ENCODE results near the gene TXK.

Gene TXK

DNA sequence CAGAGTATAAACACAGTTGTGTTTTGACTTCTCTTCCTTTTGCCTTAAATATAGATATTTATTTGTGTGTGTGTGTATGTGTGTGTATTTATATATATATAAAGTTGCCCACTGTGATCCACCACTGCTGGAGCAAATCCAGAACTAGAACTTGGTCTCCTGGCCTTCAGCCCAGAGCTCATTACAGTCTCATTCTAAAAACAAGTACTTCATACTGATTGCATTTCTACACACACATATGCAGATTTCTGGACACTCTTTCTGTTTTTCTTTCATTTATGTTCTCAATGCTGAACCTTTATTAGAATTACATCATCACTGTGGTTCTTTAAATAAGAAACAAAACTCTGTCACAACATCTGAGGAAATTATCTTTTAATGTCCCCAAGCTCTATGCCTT lies 381 bp downstream of the TXK start:
- no peak for DNase-seq

DNA sequence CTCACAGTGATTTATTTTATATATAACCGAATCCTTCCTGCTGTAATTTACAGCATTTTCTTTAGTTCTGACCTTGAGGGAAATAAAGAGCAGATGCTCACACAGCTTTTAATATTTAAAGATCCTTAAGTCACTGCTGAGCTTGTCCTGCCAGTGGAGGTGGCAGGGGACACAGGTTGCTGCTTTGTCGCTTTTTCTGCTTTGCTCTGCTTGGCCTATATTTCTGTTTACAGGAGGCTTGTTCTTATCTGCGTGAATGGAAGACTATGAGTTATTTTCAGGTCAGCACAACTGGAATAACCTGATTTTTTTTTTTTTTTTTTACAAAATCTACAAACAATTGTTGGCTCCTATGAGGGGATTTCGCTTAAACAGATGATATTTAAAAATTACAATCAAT lies 2.3 kb downstream of the TXK start:
- no peak for DNase-seq

DNA sequence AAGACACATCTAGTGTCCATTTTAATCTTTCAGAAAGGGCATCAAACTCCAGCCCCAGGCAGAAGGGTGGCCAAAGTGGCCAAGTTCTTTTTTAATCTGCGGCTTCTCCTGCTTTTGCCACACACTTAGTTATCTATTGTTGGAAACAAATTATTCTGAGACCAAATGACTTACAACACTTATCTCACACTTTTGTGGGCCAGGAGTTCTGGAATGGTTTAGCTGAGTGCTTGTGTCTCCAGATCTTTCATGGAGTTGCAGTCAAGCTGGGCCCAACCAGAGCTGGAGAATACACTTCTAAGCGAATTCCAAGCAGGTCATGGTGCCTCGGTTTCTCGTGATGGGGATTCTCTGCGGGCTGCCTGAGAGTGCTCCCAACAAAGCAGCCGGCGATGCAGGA lies 4.0 kb downstream of the TXK start:
- no peak for DNase-seq

DNA sequence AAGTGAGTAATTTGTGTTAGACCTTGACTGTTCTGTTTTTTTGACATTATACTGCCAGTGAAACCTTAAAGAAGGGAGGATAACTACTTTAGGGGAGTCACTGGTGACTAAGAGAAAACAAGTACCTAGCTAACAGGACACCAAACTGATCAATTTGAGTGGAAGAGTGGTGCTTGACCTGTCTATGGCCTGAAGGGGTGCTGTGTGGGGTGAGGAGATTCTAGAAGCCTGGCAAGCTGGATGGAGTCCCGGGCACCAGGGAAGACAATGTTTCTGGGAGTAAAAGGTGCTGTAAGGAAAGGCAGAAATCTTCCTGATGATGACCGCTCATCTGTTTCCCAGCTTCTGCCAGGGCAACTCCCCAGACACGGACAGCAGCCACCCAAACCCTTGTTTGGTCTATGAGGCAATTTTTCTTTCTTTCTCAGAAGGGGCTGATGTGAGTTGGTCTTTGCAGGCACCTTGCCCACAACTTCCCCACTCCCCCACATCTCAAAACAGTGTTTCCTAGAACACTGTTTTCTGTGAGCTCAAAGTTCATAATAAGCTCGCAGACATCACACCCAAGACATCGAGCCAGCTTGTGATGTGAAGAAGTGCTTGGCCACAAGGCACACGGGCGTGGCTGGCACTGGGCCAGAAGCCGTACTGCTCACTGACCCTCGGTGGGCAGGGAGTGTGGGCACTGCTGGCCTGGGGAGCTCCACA lies 4.6 kb downstream of the TXK start:
- no peak for DNase-seq

DNA sequence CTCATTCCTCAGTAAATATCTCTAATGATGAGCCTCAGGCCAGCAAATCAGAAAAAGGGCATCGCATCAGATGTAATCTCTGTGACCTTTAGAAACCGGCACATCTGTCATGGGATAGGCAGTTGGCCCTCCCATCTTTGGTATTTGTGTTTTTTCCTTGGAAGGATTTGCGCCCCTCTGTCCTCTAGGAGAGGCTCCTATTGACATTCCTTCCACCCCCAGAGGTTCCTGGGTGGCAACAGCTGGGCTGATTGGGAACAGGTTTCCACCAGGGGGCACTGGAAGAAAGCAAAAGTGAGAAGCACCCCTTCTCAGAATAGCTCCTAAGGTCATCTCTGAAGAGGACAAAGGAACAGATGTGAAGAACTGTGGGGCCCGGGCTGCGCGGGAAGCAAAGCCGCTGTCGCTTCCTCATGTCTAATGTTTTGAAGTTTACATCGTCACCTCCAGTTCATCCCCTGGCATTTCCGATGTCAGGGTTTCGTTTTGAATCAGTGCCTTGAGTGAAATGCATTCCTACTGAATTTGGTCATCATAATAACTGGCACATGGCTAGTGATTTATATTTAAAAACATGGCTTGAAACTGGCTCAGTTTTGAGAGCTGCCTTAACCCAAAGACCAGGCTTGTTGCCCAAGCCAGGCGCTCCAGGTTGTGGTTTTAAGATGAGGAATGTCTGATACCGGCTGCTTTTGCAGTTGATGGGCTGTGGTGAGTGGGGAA lies 6.2 kb downstream of the TXK start:
- peak; percentile 51 for DNase-seq

DNA sequence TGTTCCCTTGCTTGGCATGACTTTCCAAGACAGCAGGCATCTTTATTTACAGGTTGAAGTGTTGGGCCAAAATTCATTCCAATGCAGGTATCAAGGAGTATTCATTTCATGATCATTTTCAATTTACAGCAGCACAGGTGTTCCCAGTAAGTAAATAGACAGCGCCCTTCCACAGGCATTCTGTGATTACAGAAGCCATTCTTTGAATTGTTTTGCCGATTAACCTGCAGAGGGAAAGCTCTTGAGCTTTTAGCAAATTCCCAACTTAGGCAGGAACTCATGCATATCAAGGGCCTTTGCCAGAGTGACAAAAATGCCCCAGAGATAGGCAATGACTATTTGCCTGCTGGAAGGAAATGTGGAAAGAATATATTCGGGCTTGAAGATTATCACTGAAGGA lies 6.8 kb downstream of the TXK start:
- no peak for DNase-seq

DNA sequence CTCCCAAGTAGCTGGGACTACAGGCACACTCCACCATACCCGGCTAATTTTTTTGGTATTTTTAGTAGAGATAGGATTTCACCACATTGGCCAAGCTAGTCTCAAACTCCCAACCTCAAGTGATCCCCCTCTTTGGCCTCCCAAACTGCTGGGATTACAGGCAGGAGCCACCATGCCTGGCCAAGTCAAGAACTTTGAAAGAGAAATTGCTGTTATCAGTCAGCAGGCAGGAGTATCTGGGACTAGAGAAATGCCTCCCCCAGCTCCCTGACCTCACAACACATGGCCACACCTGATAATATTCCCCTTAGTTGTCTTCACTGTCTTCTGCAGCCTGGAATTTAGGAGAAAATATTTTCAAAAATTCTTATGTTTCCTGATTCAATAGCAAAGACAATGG lies 7.4 kb downstream of the TXK start:
- DNase-seq: no peak

DNA sequence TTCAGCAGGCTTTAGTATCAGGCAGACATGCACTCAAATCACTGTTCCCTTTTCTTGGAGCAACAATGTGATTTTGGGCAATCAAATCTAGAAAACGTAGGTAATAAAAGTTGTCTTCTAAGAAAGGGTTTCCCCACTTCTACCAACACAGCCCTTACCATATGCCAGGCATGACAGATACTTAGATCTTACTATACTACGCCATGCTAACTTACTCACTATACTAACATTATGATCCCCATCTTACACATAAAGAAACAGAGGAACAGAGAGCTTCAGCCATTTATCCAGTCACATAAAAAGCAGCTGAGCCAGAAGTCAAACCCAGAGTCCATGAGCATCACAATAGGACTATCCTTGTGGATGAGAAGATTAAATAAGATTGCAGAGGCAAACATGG lies 9.2 kb downstream of the TXK start:
- no peak for DNase-seq

DNA sequence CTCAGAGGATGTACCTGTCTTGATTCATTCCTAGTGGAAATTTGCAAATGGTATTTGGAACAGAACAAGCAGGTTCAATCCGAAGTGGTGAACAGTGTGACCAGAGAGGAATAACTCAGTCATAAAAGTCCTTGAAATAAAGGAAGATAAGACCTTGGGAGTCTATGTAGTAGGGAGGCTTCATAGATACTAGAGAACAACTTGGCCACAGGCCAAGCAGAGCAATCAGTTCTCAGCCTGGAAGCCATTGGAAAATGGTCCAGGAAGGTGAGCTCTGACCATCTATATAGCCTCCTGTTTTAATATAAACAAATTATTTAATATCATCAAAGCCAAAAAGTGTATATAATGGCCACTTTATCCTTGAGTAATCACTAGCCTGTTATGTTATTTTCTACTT lies 11.3 kb downstream of the TXK start:
- no peak for DNase-seq

DNA sequence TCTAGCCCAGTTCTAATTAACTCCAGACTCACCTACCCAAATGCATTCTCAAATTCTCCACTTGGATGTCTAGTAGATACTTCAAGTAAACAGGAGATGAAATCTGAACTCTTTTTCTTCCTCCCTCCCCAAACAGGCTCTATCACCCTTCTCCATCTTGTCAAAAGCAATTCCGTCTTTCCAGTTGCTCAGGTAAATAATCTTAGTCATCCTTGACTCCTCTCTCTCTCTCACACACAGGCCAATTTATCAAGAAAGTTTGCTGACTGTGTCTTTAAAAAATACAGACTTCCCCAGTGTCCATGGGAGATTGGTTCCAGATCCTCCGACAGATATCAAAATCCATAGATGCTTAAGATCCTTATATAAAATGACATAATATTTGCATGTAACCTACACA lies 12.9 kb downstream of the TXK start:
- DNase-seq: no peak

DNA sequence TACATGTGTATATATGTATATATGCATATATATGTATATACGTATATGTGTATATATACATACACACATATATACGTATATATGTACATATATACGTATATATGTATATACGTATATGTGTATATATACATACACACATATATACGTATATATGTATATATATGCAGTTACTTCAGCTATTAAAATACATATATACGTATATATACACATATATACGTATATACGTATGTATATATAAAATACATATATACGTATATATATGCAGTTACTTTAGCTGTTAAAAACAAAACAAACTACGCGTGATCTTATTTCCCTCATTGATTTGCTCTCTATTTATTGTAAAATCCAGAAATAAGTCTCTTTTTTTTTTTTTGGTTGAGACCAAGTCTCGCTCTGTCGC lies 13.9 kb downstream of the TXK start:
- no peak for DNase-seq

DNA sequence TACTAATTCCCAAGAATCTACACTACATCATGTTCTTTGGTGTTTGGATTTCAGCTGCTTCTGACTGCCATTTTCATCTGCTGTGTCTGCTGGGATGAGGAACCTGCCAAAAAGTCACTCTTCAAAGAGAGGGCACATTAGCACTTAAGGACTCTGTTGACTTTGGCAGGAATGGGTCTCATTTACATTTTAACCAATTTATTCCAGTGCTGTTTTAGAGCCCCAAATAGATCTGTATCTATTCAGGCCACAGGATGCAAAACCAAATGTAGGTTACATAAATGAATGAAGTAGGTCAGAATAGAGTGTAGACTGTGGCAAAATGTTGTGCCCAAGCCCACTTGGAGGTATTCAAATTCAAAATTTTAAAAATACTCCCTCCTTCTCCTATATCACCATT lies 14.4 kb downstream of the TXK start:
- no peak for DNase-seq

DNA sequence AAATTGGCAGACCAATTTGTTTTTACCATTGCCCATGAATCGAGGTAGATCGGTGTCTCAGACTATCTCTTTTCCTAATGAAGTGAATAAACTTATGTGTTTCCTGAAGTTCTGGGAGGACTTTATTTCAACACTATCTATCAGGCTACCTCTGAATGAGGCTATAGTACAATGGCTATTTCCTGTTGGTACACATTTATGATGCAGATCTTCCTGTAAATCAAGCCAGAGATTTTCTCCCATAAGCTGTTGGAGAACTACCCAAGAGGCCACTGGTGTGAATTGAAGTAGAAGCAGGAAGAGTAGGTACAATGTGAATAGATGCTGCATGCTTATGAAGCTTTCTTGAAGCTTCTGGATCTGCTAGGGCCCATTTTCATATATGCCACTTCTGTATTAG lies 16.0 kb downstream of the TXK start:
- no peak for DNase-seq

DNA sequence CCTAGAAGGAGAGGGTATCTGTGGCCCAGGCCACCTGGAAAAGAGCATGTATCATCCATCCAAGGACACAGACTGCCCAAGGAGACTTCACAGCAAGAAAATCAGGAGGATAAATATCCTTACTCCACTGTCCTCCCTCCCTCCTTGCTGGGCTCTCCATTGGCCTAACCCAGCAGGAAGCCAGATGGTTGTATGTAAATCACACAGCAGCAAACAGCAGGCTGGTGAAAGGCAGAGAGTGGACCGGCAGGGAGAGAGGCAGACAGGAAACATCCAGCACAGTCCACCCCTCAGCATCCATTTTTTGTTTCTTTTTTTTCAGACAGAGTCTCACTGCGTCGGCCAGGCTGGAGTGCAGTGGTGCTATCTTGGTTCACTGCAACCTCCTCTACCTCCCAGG lies 17.5 kb downstream of the TXK start:
- no peak for DNase-seq

DNA sequence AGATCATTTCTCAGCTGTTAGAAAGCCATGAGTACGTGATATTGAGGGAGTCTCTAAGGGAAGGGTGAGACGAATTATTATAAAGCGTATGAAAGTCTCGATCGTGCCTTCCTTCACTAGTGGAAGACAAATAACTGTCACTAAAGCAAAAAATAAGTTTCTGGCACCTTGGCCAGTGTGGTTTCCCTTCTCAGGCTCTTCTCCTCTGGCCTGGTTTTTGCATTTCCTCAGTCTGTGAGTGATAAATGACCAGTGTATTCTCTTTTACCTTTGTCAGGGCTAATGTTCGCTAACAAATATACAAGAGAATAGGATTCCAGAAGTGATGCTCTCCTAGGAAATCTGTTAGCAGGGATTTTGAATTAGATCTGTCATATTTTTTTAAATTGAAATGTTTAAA lies 19.6 kb downstream of the TXK start:
- DNase-seq: no peak

DNA sequence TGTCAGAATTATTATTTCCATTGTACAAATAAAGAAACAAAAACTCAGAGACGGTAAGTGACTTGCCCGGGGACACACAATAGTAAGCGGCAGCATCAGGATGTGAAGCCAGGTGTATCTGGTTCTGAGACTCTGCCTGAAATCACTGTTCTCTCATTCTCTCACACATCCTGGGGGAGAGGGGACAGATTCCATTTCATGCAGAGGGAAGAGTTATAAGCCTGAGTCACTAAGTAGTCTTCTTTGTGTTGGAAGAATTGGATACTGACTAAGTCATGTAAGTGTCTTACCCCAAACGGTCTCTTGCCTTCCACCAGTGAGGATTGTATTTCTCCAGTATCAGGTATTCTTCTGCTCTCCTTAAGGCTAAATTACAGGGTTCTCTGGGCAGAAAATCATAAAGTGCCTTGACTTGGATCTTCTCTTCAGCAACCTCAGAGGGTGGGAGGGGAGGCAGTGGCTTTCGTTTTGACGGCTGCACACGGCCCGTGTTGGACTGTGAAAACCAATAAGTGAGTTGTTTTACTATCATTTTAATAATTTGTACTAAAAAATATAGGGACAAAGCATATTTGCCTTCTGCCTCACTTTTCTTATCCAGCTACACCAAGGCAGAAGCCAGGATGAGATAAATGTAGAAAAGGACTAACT lies 21.9 kb downstream of the TXK start:
- no peak for DNase-seq

DNA sequence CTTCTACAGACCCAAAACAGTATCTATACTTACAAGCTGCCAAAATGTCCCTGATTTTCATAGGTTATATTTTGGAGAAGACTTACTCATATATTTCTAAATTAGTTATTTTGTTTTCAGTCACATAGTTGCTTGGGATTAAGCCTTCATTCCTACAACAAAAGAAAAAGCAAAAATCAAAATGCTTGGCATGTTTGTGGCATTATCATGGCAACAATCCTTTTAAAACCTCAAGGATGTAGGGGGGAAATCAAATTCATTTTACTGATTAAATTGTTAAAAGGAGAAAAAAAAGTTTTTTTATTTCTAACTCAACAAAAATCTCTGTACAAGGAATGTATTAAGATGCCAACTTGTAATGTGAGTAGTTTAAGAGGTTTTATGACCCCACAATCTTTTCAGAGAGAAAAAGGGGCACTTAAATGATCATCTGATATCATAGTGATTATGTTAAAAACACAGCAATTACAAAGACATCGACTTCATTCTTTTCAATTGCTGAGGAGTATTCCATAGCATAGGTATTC lies 23.5 kb downstream of the TXK start:
- no peak for DNase-seq

DNA sequence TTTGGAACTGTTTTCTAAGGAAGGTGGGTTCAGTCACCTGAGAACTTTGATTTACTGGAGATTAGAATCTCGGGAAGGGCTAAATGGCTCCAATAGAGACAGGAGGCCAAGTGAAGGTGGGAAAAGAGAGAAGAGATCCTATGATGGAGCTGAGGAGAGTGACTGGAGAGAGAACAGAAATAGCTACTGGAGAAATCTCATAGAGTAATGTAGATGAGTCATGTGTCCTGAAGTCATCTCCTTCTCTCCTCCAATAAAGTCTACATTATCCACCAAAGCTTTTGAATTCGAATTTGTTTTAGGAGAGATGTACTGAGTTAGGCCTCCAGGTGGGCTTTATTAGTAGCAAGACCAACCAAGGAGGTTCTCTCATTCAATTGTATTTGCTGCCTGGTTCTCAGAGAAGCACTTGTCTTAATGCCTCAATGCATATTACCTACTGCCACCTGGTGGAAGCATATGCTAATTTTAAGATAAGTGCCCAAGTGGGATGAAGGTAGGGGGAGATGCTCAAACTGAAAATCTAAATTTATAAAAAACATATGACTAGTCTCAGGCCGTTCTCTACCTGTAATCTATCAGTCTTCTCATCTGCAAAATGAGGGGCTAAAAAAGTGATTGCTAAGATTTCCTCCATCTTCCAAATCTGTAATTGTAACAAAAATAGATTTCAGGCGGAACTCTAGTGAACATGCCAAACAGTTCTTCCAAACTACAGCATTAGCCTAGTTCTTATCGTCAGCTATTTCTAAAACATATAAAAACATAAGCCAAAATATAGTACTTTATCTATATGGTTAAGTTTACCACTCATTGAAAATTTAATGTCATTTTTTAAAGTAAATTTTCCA lies 24.4 kb downstream of the TXK start:
- DNase-seq: no peak

DNA sequence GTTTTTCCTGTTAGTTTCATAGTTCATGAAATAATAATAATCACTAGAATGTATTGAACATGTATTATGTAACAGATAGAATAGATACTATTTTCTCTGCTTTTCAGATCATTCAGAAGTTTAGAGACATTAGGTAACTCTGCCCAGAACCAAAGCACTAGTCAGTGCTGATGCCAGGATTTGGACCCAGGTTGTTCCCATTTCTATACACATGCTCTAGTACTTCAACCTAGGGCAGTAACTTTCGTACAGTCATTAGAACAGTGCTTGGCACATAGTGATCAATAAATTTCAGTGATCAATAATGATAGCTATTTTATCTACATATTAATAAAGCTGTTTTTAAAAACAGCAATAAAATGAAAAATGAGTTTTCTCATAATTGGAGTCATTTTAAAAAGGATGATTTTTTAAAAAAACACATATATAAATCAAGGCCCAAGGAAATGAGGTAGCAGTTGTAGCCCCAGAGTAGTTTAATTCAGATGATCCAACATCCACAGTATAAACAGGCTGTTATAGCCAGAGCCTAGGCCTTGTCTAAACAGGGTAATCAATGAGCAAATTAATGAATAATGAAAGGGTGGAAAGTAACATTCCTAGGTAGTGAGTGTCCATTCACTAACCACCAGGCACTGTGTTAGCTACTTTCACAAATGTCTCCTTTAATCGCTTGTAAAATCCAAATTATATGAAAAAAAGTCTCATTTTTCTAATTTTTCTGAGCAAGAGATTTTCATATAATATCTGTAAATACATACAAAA lies 25.6 kb downstream of the TXK start:
- DNase-seq: no peak

DNA sequence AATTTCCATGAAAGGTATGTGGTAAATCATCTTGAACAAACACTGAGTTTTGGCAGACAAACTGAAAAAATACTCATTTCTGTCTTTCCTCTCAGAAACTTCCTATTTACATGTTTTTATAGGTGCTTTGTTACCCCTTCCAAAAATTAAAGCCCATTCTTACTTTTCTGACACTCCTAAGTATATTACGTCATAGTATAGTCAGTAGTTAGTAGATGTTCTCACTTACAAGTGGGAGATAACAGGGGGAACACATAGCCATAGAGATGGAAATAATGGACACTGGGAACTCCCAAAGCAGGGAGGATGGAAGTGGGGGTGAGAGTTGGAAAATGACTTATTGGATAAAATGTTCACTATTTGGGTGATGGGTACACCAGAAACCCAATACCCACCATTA lies 28.8 kb downstream of the TXK start:
- DNase-seq: no peak

DNA sequence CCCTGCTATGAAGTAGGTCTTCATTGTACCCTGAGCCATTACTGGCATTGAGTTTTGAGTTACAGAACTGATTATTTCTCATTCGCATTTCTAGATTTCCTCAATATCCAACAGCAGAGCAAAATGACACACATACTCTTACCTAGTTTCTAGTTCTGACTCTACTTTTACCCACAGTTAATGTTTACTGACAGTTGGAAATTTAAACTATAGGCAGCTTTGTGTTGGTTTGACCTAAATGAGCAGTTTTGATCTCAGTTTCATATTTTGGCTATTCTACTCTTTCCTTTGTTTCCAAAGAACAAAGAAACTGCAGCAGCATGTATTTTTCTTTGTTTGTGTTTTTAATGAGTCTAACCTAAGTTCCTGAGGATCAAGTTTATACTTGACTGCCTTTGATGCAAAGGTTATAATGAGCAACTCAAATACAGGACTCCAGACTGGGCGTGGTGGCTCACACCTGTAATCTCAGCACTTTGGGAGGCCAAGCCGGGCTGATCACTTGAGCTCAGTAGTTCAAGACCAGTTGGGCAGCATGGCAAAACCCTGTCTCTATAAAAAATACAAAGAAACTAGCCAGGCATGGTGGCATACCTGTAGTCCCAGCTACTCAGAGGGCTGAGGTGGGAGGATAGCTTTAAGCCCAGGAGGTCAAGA lies 30.4 kb downstream of the TXK start:
- no peak for DNase-seq

DNA sequence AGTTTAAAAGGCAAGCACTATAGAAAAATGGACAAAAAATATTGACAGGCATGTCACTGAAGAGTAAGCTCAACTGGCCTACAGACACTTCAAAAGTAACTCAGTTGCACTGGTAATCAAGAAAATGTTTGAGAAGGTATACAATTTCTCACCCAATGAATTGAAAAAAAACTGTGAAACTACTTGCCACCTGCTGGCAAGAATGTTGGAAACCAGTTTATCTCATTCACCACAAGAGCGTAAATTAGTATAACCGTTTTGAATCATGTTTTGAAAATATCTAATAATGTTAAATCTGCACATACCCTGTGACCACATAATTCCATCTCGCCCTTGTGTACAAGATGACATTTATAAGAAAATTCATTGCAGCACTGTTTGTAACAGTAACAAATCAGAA lies 31.7 kb downstream of the TXK start:
- DNase-seq: no peak

Measured in activated effector memory CD4-positive, alpha-beta T cell treated with Interleukin-2 at 50 U/mL for 16 hours (primary cell).